ENCODE measurements around the gene E4F1. TPM values are rescaled to one million over a fixed set of nuclear protein-coding genes. Genes with fewer than 3 reads are reported as not detected.

The E4F1 gene
- total and polyA plus RNA-seq, 2 of the 13 experiments (the other 11 are each of a cell fraction or from before 2014, with no cell fraction given): 13.8 to 19.5 TPM

DNA sequence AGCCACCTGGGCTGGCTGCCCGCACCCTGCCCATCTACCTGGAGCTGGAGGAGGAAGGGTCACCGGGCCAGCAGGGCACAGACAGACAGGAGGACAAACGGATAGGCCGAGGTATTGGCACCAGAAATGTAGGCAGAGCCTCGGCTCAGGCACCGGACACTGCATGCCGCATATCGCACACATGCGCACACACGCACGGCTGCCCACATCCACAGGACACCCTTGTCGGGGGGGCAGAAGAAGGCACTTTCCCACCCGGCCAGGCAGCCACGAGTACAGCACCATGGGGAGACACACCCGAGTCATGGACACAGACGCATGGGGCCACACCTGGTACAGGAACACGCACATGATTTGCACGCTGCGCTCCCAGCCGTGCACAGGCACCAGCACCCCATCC lies 41.4 kb upstream of the E4F1 start (continued):
- TF ChIP-seq, protein P1, sequence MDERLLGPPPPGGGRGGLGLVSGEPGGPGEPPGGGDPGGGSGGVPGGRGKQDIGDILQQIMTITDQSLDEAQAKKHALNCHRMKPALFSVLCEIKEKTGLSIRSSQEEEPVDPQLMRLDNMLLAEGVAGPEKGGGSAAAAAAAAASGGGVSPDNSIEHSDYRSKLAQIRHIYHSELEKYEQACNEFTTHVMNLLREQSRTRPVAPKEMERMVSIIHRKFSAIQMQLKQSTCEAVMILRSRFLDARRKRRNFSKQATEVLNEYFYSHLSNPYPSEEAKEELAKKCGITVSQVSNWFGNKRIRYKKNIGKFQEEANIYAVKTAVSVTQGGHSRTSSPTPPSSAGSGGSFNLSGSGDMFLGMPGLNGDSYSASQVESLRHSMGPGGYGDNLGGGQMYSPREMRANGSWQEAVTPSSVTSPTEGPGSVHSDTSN (CRISPR knock-in tag; IDR thresholded peaks at IDR 0.05): no peak
- TF ChIP-seq ZNF317 (CRISPR knock-in tag; IDR thresholded peaks at IDR 0.05): no peak
- no peak for TF ChIP-seq ZNF569 (CRISPR knock-in tag; IDR thresholded peaks at IDR 0.05; ENCODE audit: borderline replicate concordance)

DNA sequence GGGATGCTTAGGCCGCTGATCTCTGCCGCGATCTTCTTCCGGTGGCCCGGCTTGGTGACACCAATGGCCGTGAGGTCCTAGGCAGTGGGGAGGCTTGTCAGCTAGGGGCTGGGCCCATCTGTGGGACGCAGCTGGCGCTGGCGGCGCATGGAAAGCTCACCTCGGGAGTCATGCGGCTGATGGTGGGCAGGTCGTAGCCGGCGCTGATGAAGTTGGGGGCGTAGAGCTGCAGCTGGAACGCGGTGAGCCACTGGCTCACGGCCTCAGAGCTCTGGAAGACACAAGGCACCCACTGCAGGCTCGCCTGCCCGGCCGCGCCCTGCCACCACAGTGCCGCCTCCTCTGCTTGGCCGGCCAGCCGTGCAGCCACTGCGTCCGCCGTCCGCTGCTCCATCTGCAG lies 39.7 kb upstream of the E4F1 start:
- no peaks in the 10 kb centered on the region for H3K9me3 ChIP-seq (ENCODE audit: low read length)
- peaks cover 17% of the 10 kb centered on the region for H3K4me1 ChIP-seq (ENCODE audit: insufficient read depth, low read length)
- ATAC-seq: no peak
- in situ Hi-C loops (cut with HindIII; ENCODE audit: extremely low pct_ligation_motif_present, low pct_unique_long_range_greater_than_20kb): no loop called here
- H3K27ac ChIP-seq (ENCODE audit: extremely low read length, insufficient read depth, low read length): no peak overlapping the region
- TF ChIP-seq SRSF4 (IDR thresholded peaks at IDR 0.05; ENCODE audit: low read depth, low read length, poor library complexity, severe bottlenecking) (no peak), NR2F6 (IDR thresholded peaks at IDR 0.05) (no peak), NR2F6 (CRISPR knock-in tag; IDR thresholded peaks at IDR 0.05) (no peak), MYC (CRISPR knock-in tag; IDR thresholded peaks at IDR 0.05; ENCODE audit: borderline replicate concordance) (no peak), NR2F2 (IDR thresholded peaks at IDR 0.05; ENCODE audit: borderline replicate concordance, low read depth) (no peak), PAWR (CRISPR knock-in tag; IDR thresholded peaks at IDR 0.05; ENCODE audit: borderline replicate concordance) (no peak), ARHGAP35 (CRISPR knock-in tag; IDR thresholded peaks at IDR 0.05; ENCODE audit: borderline replicate concordance) (no peak), SIX4 (CRISPR knock-in tag; IDR thresholded peaks at IDR 0.05) (no peak), RFX1 (IDR thresholded peaks at IDR 0.05) (no peak), MED1 (CRISPR knock-in tag; IDR thresholded peaks at IDR 0.05) (no peak), GTF2F1 (IDR thresholded peaks at IDR 0.05; ENCODE audit: low read length) (no peak), ZNF615 (CRISPR knock-in tag; IDR thresholded peaks at IDR 0.05; ENCODE audit: borderline replicate concordance) (no peak), ZNF737 (CRISPR knock-in tag; IDR thresholded peaks at IDR 0.05; ENCODE audit: borderline replicate concordance) (no peak), KAT8 (CRISPR knock-in tag; IDR thresholded peaks at IDR 0.05) (no peak), HNRNPK (IDR thresholded peaks at IDR 0.05; ENCODE audit: low read depth, low read length, poor library complexity, severe bottlenecking) (no peak), GATAD2A (CRISPR knock-in tag; IDR thresholded peaks at IDR 0.05) (no peak), MIXL1 (CRISPR knock-in tag; IDR thresholded peaks at IDR 0.05) (no peak)
- TF ChIP-seq, protein P2, sequence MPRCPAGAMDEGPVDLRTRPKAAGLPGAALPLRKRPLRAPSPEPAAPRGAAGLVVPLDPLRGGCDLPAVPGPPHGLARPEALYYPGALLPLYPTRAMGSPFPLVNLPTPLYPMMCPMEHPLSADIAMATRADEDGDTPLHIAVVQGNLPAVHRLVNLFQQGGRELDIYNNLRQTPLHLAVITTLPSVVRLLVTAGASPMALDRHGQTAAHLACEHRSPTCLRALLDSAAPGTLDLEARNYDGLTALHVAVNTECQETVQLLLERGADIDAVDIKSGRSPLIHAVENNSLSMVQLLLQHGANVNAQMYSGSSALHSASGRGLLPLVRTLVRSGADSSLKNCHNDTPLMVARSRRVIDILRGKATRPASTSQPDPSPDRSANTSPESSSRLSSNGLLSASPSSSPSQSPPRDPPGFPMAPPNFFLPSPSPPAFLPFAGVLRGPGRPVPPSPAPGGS (CRISPR knock-in tag; IDR thresholded peaks at IDR 0.05): no peak
- H3K79me2 ChIP-seq (ENCODE audit: insufficient read depth, low read length): no peaks in the 10 kb centered on the region
- H3K4me3 ChIP-seq (replicated peaks in 1 of 3; ENCODE audit: insufficient read depth in 1 of 3, low read depth in 2 of 3, low read length in 3 of 3): no peak overlapping the region
- ChIA-PET CTCF (ENCODE audit: low intra/inter-chr PET ratio, low total read pairs) (no interaction called here), POLR2A (interaction anchor here (1.5 to 3.5 kb wide), 2 partner anchors 11 to 29 kb away, joined by 3 to 31 read pairs; partner anchors contain the start of gene TRAF7)
- H3K36me3 ChIP-seq (replicated peaks in 1 of 2; ENCODE audit: control insufficient read depth in 1 of 2, insufficient read depth in 2 of 2, low read length in 2 of 2): no peaks in the 10 kb centered on the region
- H4K20me1 ChIP-seq (ENCODE audit: insufficient read depth, low read length): no peaks in the 10 kb centered on the region
- FAIRE-seq: no peak
- H3K27me3 ChIP-seq (ENCODE audit: control insufficient read depth in 1 of 2, insufficient read depth in 2 of 2, low read length in 2 of 2): no peaks in the 10 kb centered on the region
- no peak overlapping the region for H3K9ac ChIP-seq (ENCODE audit: insufficient read depth, low read depth, low read length)
- no TSS peak for BruUV-seq (replicated peaks)
- DNase-seq (ENCODE audit: low spot score): no peak
- H2AFZ ChIP-seq (ENCODE audit: low read length): no peak overlapping the region
- no peak overlapping the region for H3K4me2 ChIP-seq (ENCODE audit: low read depth, low read length)
- WGBS (ENCODE audit: low lambda C conversion rate): 92% methylated on average over 17 of the region's 30 CpGs
- intact Hi-C loops (cut with micrococcal nuclease; ENCODE audit: unreplicated experiment): no loop called here
